CD4-positive, CD25-positive, alpha-beta regulatory T cell (primary cell): ENCODE results near the gene TRPV5. TPM values are rescaled to one million over a fixed set of nuclear protein-coding genes. Genes with fewer than 3 reads are reported as not detected.

Experiments used
- ATAC-seq, 2 donors: fragments of 150-1000 bp; cut with Tn5 transposase; one replicate each; pipeline ENCODE4 v1.10.0; 2021; ENCODE audit warnings: low read depth in 2 of 2, moderate number of reproducible peaks in 2 of 2, moderate library complexity in 1 of 2
- DNase-seq, 3 donors: peaks; one replicate each; pipeline versions ENCODE4 v3.0.0 to v3.0.0-alpha.2; 2012 to 2022; ENCODE audit warnings: mixed read lengths in 1 of 3
- H3K27ac ChIP-seq: one replicate; pipeline ENCODE4 v1.7.0; 2013; ENCODE audit warnings: mild to moderate bottlenecking, low read length; ENCODE audit not compliant: insufficient read depth, poor library complexity, severe bottlenecking
- H3K27me3 ChIP-seq: one replicate; pipeline ENCODE4 v1.7.0; 2013; ENCODE audit warnings: low read length; ENCODE audit not compliant: control insufficient read depth, insufficient read depth
- H3K36me3 ChIP-seq: one replicate; pipeline ENCODE4 v1.7.0; 2013; ENCODE audit warnings: mild to moderate bottlenecking, low read length, moderate library complexity; ENCODE audit not compliant: control insufficient read depth, insufficient read depth
- H3K4me1 ChIP-seq: 2 replicates; pipeline ENCODE4 v1.7.0; 2013; ENCODE audit warnings: mild to moderate bottlenecking, low read length; ENCODE audit not compliant: insufficient read depth, control insufficient read depth, poor library complexity, severe bottlenecking
- H3K4me3 ChIP-seq: one replicate; pipeline ENCODE4 v1.7.0; 2013; ENCODE audit warnings: low read depth, mild to moderate bottlenecking, low read length, moderate library complexity
- H3K9me3 ChIP-seq, 2 experiments: 1 replicate in 1 of 2; 2 replicates in 1 of 2; pipeline ENCODE4 v1.7.0; 2013; ENCODE audit warnings: low read length in 2 of 2, mild to moderate bottlenecking in 1 of 2, moderate library complexity in 1 of 2; ENCODE audit not compliant: control insufficient read depth in 2 of 2
- H3K27ac Mint-ChIP-seq, 3 donors: one replicate each; pipeline ENCODE4 v1.8.0; 2020 to 2022; ENCODE audit warnings: mild to moderate bottlenecking in 3 of 3, mixed read lengths in 3 of 3, moderate library complexity in 2 of 3
- H3K27me3 Mint-ChIP-seq: one replicate; pipeline ENCODE4 v1.8.0; 2022; ENCODE audit warnings: mild to moderate bottlenecking, mixed read lengths
- H3K36me3 Mint-ChIP-seq: one replicate; pipeline ENCODE4 v1.8.0; 2020; ENCODE audit warnings: mixed read lengths
- H3K4me1 Mint-ChIP-seq, 4 donors: one replicate each; pipeline ENCODE4 v1.8.0; 2020 to 2022; ENCODE audit warnings: mixed read lengths in 4 of 4, mild to moderate bottlenecking in 1 of 4
- H3K4me3 Mint-ChIP-seq, 4 donors: one replicate each; pipeline ENCODE4 v1.8.0; 2020 to 2022; ENCODE audit warnings: mild to moderate bottlenecking in 4 of 4, mixed read lengths in 4 of 4, moderate library complexity in 3 of 4
- H3K9me3 Mint-ChIP-seq, 7 donors: one replicate each; pipeline ENCODE4 v1.8.0; 2020 to 2022; ENCODE audit warnings: mixed read lengths in 7 of 7, mild to moderate bottlenecking in 3 of 7, moderate library complexity in 2 of 7
- polyA plus RNA-seq, 4 donors: library from polyadenylated mRNA; unstranded; fragments of 300-500 nt; fragmentation: Illumina TruSeq; gene quantifications; one replicate each; pipeline ENCODE4 v1.2.3, GENCODE V29; 2021
- total RNA-seq: library from RNA; stranded (reverse); gene quantifications from one replicate; pipeline ENCODE4 v1.2.3, GENCODE V29; 2022

The TRPV5 gene
- total and polyA plus RNA-seq, 5 donors from 2014 or later: not detected

- Histone ChIP-seq H3K9me3 (no peaks in the 10 kb centered on the region), H3K4me1 (no peaks in the 10 kb centered on the region), H3K4me3 (no peak overlapping the region), H3K36me3 (no peaks in the 10 kb centered on the region), H3K27ac (no peak overlapping the region), H3K27me3 (no peaks in the 10 kb centered on the region)
- no peak overlapping the region for H3K4me3 Mint-ChIP-seq
- H3K27ac Mint-ChIP-seq: no peak overlapping the region
- peaks cover 0 to 1% (median 0%) of the 10 kb centered on the region in 7 donors for H3K9me3 Mint-ChIP-seq
- DNase-seq: no peak
- no peak for ATAC-seq
- no peaks in the 10 kb centered on the region for H3K36me3 Mint-ChIP-seq
- peaks cover 6% of the 10 kb centered on the region for H3K27me3 Mint-ChIP-seq
- no peaks in the 10 kb centered on the region for H3K4me1 Mint-ChIP-seq
These were observed 5.6 kb downstream of the TRPV5 start for GRCh38 chr7:142927949-142928348.

GRCh38 chr7:142927085-142927745, 6.3 kb downstream of the TRPV5 start:
- Mint-ChIP-seq H3K36me3 (no peaks in the 10 kb centered on the region), H3K27me3 (peaks cover 4% of the 10 kb centered on the region), H3K4me3 (no peak overlapping the region), H3K9me3 (peaks cover 0 to 1% (median 0%) of the 10 kb centered on the region in 7 donors), H3K4me1 (no peaks in the 10 kb centered on the region), H3K27ac (no peak overlapping the region)
- Histone ChIP-seq H3K36me3 (no peaks in the 10 kb centered on the region), H3K9me3 (no peaks in the 10 kb centered on the region), H3K4me1 (no peaks in the 10 kb centered on the region), H3K4me3 (no peak overlapping the region), H3K27ac (no peak overlapping the region), H3K27me3 (no peaks in the 10 kb centered on the region)
- ATAC-seq: no peak
- no peak for DNase-seq

- no peak for ATAC-seq
- H3K9me3 ChIP-seq: no peaks in the 10 kb centered on the region
- Mint-ChIP-seq H3K36me3 (no peaks in the 10 kb centered on the region), H3K4me1 (no peaks in the 10 kb centered on the region), H3K27ac (no peak overlapping the region), H3K9me3 (peaks cover 0 to 1% (median 0%) of the 10 kb centered on the region in 7 donors), H3K4me3 (no peak overlapping the region), H3K27me3 (peaks cover 11% of the 10 kb centered on the region)
- H3K4me1 ChIP-seq: no peaks in the 10 kb centered on the region
- peak in 1 of 3 donors; percentile 7 for DNase-seq
- no peak overlapping the region for H3K27ac ChIP-seq
- no peaks in the 10 kb centered on the region for H3K27me3 ChIP-seq
- H3K36me3 ChIP-seq: no peaks in the 10 kb centered on the region
- H3K4me3 ChIP-seq: no peak overlapping the region
These were observed 8.1 kb downstream of the TRPV5 start for GRCh38 chr7:142925413-142925812.

- ATAC-seq (no peak), DNase-seq (no peak)
- Mint-ChIP-seq H3K36me3 (no peaks in the 10 kb centered on the region), H3K4me3 (no peak overlapping the region), H3K4me1 (no peaks in the 10 kb centered on the region), H3K9me3 (no peaks in the 10 kb centered on the region), H3K27ac (no peak overlapping the region), H3K27me3 (peaks cover 16% of the 10 kb centered on the region)
- H3K27ac ChIP-seq: no peak overlapping the region
- H3K36me3 ChIP-seq: no peaks in the 10 kb centered on the region
- H3K27me3 ChIP-seq: no peaks in the 10 kb centered on the region
- no peaks in the 10 kb centered on the region for H3K9me3 ChIP-seq
- no peaks in the 10 kb centered on the region for H3K4me1 ChIP-seq
- no peak overlapping the region for H3K4me3 ChIP-seq
These were observed 10.2 kb downstream of the TRPV5 start for GRCh38 chr7:142923391-142923790.

- Mint-ChIP-seq H3K36me3 (no peaks in the 10 kb centered on the region), H3K27me3 (peaks cover 24% of the 10 kb centered on the region), H3K9me3 (no peaks in the 10 kb centered on the region), H3K27ac (no peak overlapping the region), H3K4me1 (no peaks in the 10 kb centered on the region), H3K4me3 (no peak overlapping the region)
- no peak for DNase-seq
- no peaks in the 10 kb centered on the region for H3K9me3 ChIP-seq
- H3K27ac ChIP-seq: no peak overlapping the region
- no peak for ATAC-seq
- no peaks in the 10 kb centered on the region for H3K36me3 ChIP-seq
- H3K4me3 ChIP-seq: no peak overlapping the region
- no peaks in the 10 kb centered on the region for H3K4me1 ChIP-seq
- H3K27me3 ChIP-seq: peaks cover 6% of the 10 kb centered on the region
These were observed 13.9 kb downstream of the TRPV5 start for GRCh38 chr7:142919656-142920055.

- Mint-ChIP-seq H3K4me3 (no peak overlapping the region), H3K36me3 (no peaks in the 10 kb centered on the region), H3K4me1 (no peaks in the 10 kb centered on the region), H3K9me3 (peaks cover 0 to 1% (median 0%) of the 10 kb centered on the region in 7 donors), H3K27ac (no peak overlapping the region), H3K27me3 (peaks cover 32% of the 10 kb centered on the region)
- Histone ChIP-seq H3K4me3 (no peak overlapping the region), H3K36me3 (no peaks in the 10 kb centered on the region), H3K4me1 (no peaks in the 10 kb centered on the region), H3K27ac (no peak overlapping the region), H3K9me3 (no peaks in the 10 kb centered on the region), H3K27me3 (peaks cover 6% of the 10 kb centered on the region)
- DNase-seq: no peak
- ATAC-seq: no peak
These were observed 14.6 kb downstream of the TRPV5 start for GRCh38 chr7:142918901-142919300.

- no peak overlapping the region for H3K27ac ChIP-seq
- H3K27me3 ChIP-seq: peaks cover 8% of the 10 kb centered on the region
- no peak overlapping the region for H3K4me3 ChIP-seq
- Mint-ChIP-seq H3K9me3 (peaks cover 0 to 1% (median 0%) of the 10 kb centered on the region in 7 donors), H3K27me3 (peaks cover 36% of the 10 kb centered on the region), H3K4me1 (no peaks in the 10 kb centered on the region), H3K27ac (no peak overlapping the region), H3K36me3 (no peaks in the 10 kb centered on the region), H3K4me3 (no peak overlapping the region)
- no peaks in the 10 kb centered on the region for H3K36me3 ChIP-seq
- no peaks in the 10 kb centered on the region for H3K4me1 ChIP-seq
- ATAC-seq (no peak), DNase-seq (no peak)
- H3K9me3 ChIP-seq: no peaks in the 10 kb centered on the region
These were observed 16.1 kb downstream of the TRPV5 start for GRCh38 chr7:142917447-142917846.

- DNase-seq (no peak), ATAC-seq (no peak)
- no peaks in the 10 kb centered on the region for H3K9me3 ChIP-seq
- no peak overlapping the region for H3K4me3 Mint-ChIP-seq
- H3K36me3 Mint-ChIP-seq: no peaks in the 10 kb centered on the region
- H3K4me1 ChIP-seq: no peaks in the 10 kb centered on the region
- H3K36me3 ChIP-seq: no peaks in the 10 kb centered on the region
- H3K27me3 ChIP-seq: peaks cover 8% of the 10 kb centered on the region
- H3K27ac Mint-ChIP-seq: no peak overlapping the region
- H3K27me3 Mint-ChIP-seq: peaks cover 41% of the 10 kb centered on the region
- peaks cover 0 to 1% (median 0%) of the 10 kb centered on the region in 7 donors for H3K9me3 Mint-ChIP-seq
- H3K27ac ChIP-seq: no peak overlapping the region
- H3K4me3 ChIP-seq: no peak overlapping the region
- no peaks in the 10 kb centered on the region for H3K4me1 Mint-ChIP-seq
These were observed 17.0 kb downstream of the TRPV5 start for GRCh38 chr7:142916508-142916907.
